Endothelial cell of umbilical vein (primary cell): Measurements from ENCODE around the gene ACAT2. TPM values are rescaled to one million over a fixed set of nuclear protein-coding genes. Genes with fewer than 3 reads are reported as not detected.

Source experiments
- BruUV-seq: library from RNA; stranded (reverse); fragments of 400-500 nt; replicated peaks from 2 replicates; lab custom pipeline; 2021; lab: Mats Ljungman, UMichigan
- CTCF ChIA-PET: fragments of 300-600, 350-600 bp; sonication (Branson Sonifier 250); formaldehyde crosslinking; loops from one replicate; lab custom pipeline; 2021; ENCODE audit warnings: antibody characterized with exemption, inconsistent platforms; lab: Charles Lee
- POLR2A ChIA-PET: fragments of 300-600, 350-600 bp; sonication (Branson Sonifier 250); formaldehyde crosslinking; loops from one replicate; lab custom pipeline; 2021; ENCODE audit warnings: antibody characterized with exemption, inconsistent platforms; lab: Charles Lee
- DNase-seq: peaks from one replicate; pipeline ENCODE4 v3.0.0-alpha.2; 2011; ENCODE audit warnings: low read depth, low spot score
- FAIRE-seq: peaks from 2 replicates; lab custom pipeline; 2011; peaks lifted over from hg19 to GRCh38; lab: Jason Lieb, UNC
- H2AFZ ChIP-seq: 2 replicates; pipeline ENCODE4 v1.6.0; 2012; ENCODE audit warnings: low read depth, low read length, control low read depth, inconsistent platforms
- H3K27ac ChIP-seq: 2 replicates; pipeline ENCODE4 v1.5.1; 2011; ENCODE audit warnings: low read depth, mild to moderate bottlenecking, control low read depth, low read length, moderate library complexity; ENCODE audit not compliant: insufficient read depth
- H3K27me3 ChIP-seq, 2 experiments: 2 replicates each; pipeline versions ENCODE4 v1.6.0 to v1.6.1; 2011; ENCODE audit warnings: low read length in 2 of 2, mixed read lengths in 1 of 2; ENCODE audit not compliant: control insufficient read depth in 2 of 2, insufficient read depth in 2 of 2
- H3K36me3 ChIP-seq, 2 experiments: 2 replicates in 1 of 2; 3 replicates in 1 of 2; pipeline ENCODE4 v1.5.1; 2011; ENCODE audit warnings: low read length in 2 of 2, mild to moderate bottlenecking in 1 of 2, moderate library complexity in 1 of 2; ENCODE audit not compliant: control insufficient read depth in 2 of 2, insufficient read depth in 2 of 2; ENCODE audit errors: extremely low read depth in 1 of 2
- H3K4me1 ChIP-seq: 3 replicates; pipeline ENCODE4 v1.5.1; 2011; ENCODE audit warnings: mild to moderate bottlenecking, low read length; ENCODE audit not compliant: control insufficient read depth, insufficient read depth; ENCODE audit errors: extremely low read depth
- H3K4me2 ChIP-seq: 2 replicates; pipeline ENCODE4 v1.6.1; 2011; ENCODE audit warnings: low read length, control low read depth, mixed read lengths; ENCODE audit not compliant: insufficient read depth
- H3K4me3 ChIP-seq, 3 experiments: fragments of 200-600 bp in 1 of 3; sonication (generic), shearing (Covaris generic) in 1 of 3; replicated peaks in 1 of 3; 2 replicates each; pipeline ENCODE4 v1.5.1; 2011 to 2016; ENCODE audit warnings: control low read depth in 3 of 3, low read length in 3 of 3, mild to moderate bottlenecking in 2 of 3, inconsistent platforms in 1 of 3, low read depth in 1 of 3, moderate library complexity in 1 of 3; ENCODE audit not compliant: insufficient read depth in 1 of 3
- H3K79me2 ChIP-seq: 2 replicates; pipeline ENCODE4 v1.6.0; 2012; ENCODE audit warnings: low read length, inconsistent platforms; ENCODE audit not compliant: control insufficient read depth, insufficient read depth
- H3K9ac ChIP-seq: replicated peaks from 2 replicates; pipeline ENCODE3; 2011; ENCODE audit warnings: low read length, control low read depth; ENCODE audit not compliant: insufficient read depth; ENCODE audit errors: extremely low read depth
- H3K9me1 ChIP-seq: replicated peaks from 3 replicates; pipeline ENCODE4 v1.6.0; 2011; ENCODE audit warnings: mild to moderate bottlenecking, low read length; ENCODE audit not compliant: control insufficient read depth, insufficient read depth; ENCODE audit errors: extremely low read depth
- H3K9me3 ChIP-seq: replicated peaks from 2 replicates; pipeline ENCODE4 v1.5.1; 2012; ENCODE audit warnings: low read length, inconsistent platforms; ENCODE audit not compliant: control insufficient read depth, insufficient read depth
- H4K20me1 ChIP-seq: replicated peaks from 2 replicates; pipeline ENCODE3; 2011; ENCODE audit warnings: mild to moderate bottlenecking, low read length; ENCODE audit not compliant: control insufficient read depth, insufficient read depth; ENCODE audit errors: extremely low read depth
- CTCF ChIP-seq, 2 donors: IDR thresholded peaks; 1 replicate in 1 of 2; 2 replicates in 1 of 2; pipeline ENCODE4 v1.5.1; 2011; ENCODE audit warnings: low read length in 2 of 2, mild to moderate bottlenecking in 2 of 2, moderate library complexity in 2 of 2, control low read depth in 1 of 2, inconsistent platforms in 1 of 2, low read depth in 1 of 2; ENCODE audit not compliant: insufficient read depth in 1 of 2; ENCODE audit errors: extremely low read depth in 1 of 2
- EZH2 ChIP-seq: IDR thresholded peaks from 2 replicates; pipeline ENCODE4 v1.6.1; 2012; ENCODE audit warnings: borderline replicate concordance, low read depth, mild to moderate bottlenecking, moderate library complexity, low read length, inconsistent platforms; ENCODE audit not compliant: severe bottlenecking
- GATA2 ChIP-seq: IDR thresholded peaks from 2 replicates; pipeline ENCODE4 v1.7.0; 2011; ENCODE audit warnings: low read depth, mild to moderate bottlenecking, moderate library complexity, mixed read lengths, low read length; ENCODE audit not compliant: insufficient read length, insufficient read depth
- MAX ChIP-seq: IDR thresholded peaks from 2 replicates; pipeline ENCODE4 v1.6.1; 2011; ENCODE audit not compliant: insufficient read depth, insufficient read length
- MYC ChIP-seq: IDR thresholded peaks from one replicate; pipeline ENCODE4 v1.6.1; 2011; ENCODE audit warnings: mild to moderate bottlenecking, low read depth, low read length
- POLR2A ChIP-seq: IDR thresholded peaks from 2 replicates; pipeline ENCODE4 v1.6.1; 2012; ENCODE audit warnings: low read depth, mild to moderate bottlenecking, control low read depth, low read length
- dilution Hi-C: fragments of 300-500 bp; cut with MboI; formaldehyde crosslinking; loops from one replicate; pipeline ENCODE4 v1.15.0; 2019; ENCODE audit warnings: low sequenced_read_pairs; ENCODE audit not compliant: extremely low pct_ligation_motif_present
- intact Hi-C: fragments of 100-400 bp; cut with micrococcal nuclease; formaldehyde crosslinking; loops from one replicate; pipeline ENCODE4 v1.10.0; 2022
- polyA plus RNA-seq, 4 experiments: library from polyadenylated mRNA; depleted of rRNA in 3 of 4; stranded (reverse) in 3 of 4; unstranded in 1 of 4; fragments of >200 nt; gene quantifications; 2 replicates each; pipeline versions ENCODE4 v1.2.1 to v1.2.3, GENCODE V29; 2011 to 2012; ENCODE audit warnings: missing spikeins in 1 of 4
- total RNA-seq: library from RNA; stranded (reverse); gene quantifications from 2 replicates; pipeline ENCODE4 v1.2.3, GENCODE V29; 2021

The ACAT2 gene
- total and polyA plus RNA-seq, 2 donors (not counting 3 experiments of a cell fraction or from before 2014, with no cell fraction given): 44.6 to 114 TPM

GRCh38 chr6:159819098-159819497 lies 57.3 kb downstream of the ACAT2 start:
- dilution Hi-C loops: no loop called here
- intact Hi-C loops: no loop called here
- H2AFZ ChIP-seq: no peak overlapping the region
- H3K36me3 ChIP-seq: no peaks in the 10 kb centered on the region
- DNase-seq (no peak), FAIRE-seq (no peak)
- ChIA-PET POLR2A (no interaction called here), CTCF (no interaction called here)
- TF ChIP-seq MYC (no peak), POLR2A (no peak), EZH2 (no peak), CTCF (IDR thresholded peaks at IDR 0.05; ENCODE audit: extremely low read depth in 1 of 2, insufficient read depth in 1 of 2, low read depth in 1 of 2, low read length in 2 of 2) (no peak)
- no peaks in the 10 kb centered on the region for H3K4me1 ChIP-seq
- no peaks in the 10 kb centered on the region for H3K9me3 ChIP-seq
- no peaks in the 10 kb centered on the region for H3K9me1 ChIP-seq
- H3K9ac ChIP-seq: no peak overlapping the region
- H3K27ac ChIP-seq: no peak overlapping the region
- H3K4me2 ChIP-seq: no peak overlapping the region
- BruUV-seq: no TSS peak
- H3K27me3 ChIP-seq: peaks cover 0 to 2% of the 10 kb centered on the region in 2 experiments
- H3K79me2 ChIP-seq: no peaks in the 10 kb centered on the region
- H4K20me1 ChIP-seq: no peaks in the 10 kb centered on the region
- H3K4me3 ChIP-seq: no peak overlapping the region

- TF ChIP-seq GATA2 (no peak), EZH2 (no peak), MYC (no peak), MAX (no peak)
- no peaks in the 10 kb centered on the region for H3K79me2 ChIP-seq
- H2AFZ ChIP-seq: no peak overlapping the region
- no peaks in the 10 kb centered on the region for H3K4me1 ChIP-seq
- H3K4me2 ChIP-seq: no peak overlapping the region
- no TSS peak for BruUV-seq
- no peak overlapping the region for H3K4me3 ChIP-seq
- ChIA-PET CTCF (no interaction called here), POLR2A (no interaction called here)
- no peak overlapping the region for H3K27ac ChIP-seq
- intact Hi-C loops: no loop called here
- dilution Hi-C loops: no loop called here
- H3K9me1 ChIP-seq: no peaks in the 10 kb centered on the region
- no peaks in the 10 kb centered on the region for H4K20me1 ChIP-seq
- FAIRE-seq: no peak
- H3K9ac ChIP-seq: no peak overlapping the region
- H3K27me3 ChIP-seq: peaks cover 0 to 2% of the 10 kb centered on the region in 2 experiments
- H3K9me3 ChIP-seq: no peaks in the 10 kb centered on the region
- no peak for DNase-seq
- H3K36me3 ChIP-seq: no peaks in the 10 kb centered on the region
These were observed 58.2 kb downstream of the ACAT2 start for GRCh38 chr6:159819932-159820640.
